CD4-positive, alpha-beta T cell treated with Interleukin-12 subunit alpha and Interleukin-12 subunit beta, for 1 hour (primary cell): Measurements from ENCODE around the gene PRPF38B.

Experiments used
- DNase-seq: peaks from one replicate; pipeline ENCODE4 v3.0.0-alpha.2; 2020

The PRPF38B gene

GRCh38 chr1:108718927-108719655 lies 27.0 kb downstream of the PRPF38B start:
- DNase-seq: no peak

GRCh38 chr1:108719656-108720435 lies 27.7 kb downstream of the PRPF38B start:
- no peak for DNase-seq

DNA sequence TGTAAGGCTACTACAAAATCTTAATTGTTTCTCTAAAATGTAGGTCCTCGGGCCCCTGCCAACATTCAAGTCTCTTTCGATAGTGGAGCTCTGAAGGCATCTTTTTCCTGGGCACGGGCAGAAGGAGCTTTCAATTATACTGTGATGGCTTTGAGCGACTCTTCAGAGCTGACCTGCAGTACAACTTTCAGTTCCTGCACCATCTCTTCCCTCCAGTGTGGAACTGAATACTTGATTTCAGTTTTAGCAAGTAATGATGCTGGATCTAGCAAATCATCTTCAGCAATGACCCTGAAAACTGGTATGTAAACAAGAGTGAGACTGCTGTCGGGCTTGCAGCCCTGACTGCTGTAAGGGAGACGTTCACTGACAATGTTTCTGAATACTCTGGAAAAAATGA lies 30.2 kb downstream of the PRPF38B start:
- DNase-seq: no peak

DNA sequence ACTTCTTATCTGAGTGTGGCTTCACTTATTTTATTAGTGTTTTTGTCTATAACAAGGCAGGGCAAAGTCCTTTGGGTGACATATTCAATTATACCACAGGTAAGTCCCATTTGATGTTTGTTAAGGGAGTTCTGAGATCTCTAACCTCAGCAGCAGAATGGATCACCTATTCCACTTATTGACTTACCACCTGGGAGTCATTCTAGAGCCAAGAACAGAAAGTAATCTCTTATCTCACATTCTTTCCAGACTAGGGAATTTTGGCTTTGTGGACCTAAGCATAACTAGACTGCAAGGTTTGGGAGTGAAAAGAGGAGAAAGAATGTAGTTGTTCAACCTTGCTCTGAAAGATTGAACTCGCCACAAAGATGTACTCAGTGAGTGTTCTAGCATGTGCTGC lies 33.8 kb downstream of the PRPF38B start:
- no peak for DNase-seq

DNA sequence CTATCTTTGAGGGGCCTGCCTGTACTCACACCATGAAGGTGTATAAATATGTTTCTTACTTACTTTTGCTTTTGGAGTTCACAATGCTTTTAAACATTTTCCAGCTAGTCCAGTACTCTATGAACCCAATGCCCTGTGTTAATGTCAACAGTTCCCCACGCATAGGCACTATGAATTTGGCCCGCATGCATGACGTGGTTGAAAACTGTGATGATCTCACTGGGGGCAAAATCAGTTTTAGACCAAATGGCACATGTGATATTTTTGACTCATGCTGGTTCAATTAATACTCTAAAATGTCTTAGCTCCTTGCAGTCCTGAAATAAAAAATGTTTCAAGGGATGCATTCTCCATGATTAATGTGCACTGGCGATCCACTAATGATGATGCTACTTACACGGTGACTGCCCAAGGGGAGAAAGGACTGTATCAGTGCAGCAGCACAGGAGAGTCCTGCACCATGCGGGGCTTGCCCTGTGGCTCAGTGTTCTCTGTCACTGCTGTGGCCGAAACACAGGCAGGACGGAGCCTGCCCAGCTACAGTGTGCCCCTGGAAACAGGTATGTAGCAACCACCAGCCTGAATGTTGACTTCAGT lies 36.3 kb downstream of the PRPF38B start:
- no peak for DNase-seq

GRCh38 chr1:108729481-108729880 lies 37.4 kb downstream of the PRPF38B start:
- DNase-seq: no peak

DNA sequence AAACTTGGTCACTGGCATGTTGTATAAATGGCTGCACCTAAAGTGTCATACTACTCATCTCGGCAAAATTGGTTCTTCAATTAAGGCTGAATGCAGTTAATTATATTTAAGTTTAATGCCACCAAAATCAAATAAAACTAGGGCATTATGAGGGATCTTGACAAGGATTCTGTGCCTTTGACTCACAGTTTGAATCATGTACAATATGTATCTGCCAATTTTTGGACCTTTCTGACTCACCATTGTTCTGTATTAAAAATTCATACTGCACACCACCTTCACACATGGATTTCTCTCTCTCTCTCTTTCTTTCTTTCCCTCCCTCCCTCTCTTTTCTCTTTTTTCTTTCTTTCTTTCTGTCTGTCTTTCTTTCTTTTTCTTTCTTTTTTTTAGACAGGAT lies 40.3 kb downstream of the PRPF38B start:
- DNase-seq: no peak

GRCh38 chr1:108734171-108734865 lies 42.2 kb downstream of the PRPF38B start:
- no peak for DNase-seq

DNA sequence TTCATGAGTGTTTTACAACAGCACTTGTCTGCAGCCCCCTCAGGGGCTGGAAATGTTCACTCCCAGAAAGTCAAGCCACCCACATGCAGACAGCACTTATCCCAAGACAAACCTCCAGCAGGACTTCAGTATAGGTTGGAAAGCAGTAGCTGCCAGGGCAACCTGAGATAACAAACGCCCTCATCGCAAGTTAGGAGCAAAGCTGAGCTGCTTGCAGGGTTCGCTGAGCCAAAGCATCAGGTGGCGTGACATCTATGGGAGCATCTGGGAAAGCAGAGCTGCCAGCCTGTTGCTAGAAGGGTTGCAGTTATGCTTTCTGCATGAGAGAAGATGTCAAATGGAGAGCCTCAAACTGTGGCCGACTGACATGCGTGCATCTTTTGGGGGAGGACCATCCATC lies 50.1 kb downstream of the PRPF38B start:
- DNase-seq: no peak

DNA sequence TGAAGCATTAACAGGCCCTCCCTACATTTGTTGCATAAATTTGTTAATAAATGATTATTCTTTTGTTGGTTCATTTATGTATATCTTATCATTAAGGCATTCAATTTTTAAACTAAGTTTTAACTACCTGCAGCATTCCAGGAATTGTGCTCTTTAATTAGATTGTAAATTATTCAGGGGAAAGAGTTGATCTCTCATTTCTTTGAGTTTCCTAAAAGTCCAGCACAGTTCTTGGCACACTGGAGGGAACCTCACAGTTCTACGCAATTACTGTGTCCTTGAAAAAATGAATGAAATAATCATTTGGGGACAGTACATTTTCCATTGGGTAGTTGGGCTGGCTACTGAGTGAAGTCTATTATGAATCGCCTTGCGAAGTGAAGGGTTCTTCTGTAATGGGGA lies 53.9 kb downstream of the PRPF38B start:
- no peak for DNase-seq

DNA sequence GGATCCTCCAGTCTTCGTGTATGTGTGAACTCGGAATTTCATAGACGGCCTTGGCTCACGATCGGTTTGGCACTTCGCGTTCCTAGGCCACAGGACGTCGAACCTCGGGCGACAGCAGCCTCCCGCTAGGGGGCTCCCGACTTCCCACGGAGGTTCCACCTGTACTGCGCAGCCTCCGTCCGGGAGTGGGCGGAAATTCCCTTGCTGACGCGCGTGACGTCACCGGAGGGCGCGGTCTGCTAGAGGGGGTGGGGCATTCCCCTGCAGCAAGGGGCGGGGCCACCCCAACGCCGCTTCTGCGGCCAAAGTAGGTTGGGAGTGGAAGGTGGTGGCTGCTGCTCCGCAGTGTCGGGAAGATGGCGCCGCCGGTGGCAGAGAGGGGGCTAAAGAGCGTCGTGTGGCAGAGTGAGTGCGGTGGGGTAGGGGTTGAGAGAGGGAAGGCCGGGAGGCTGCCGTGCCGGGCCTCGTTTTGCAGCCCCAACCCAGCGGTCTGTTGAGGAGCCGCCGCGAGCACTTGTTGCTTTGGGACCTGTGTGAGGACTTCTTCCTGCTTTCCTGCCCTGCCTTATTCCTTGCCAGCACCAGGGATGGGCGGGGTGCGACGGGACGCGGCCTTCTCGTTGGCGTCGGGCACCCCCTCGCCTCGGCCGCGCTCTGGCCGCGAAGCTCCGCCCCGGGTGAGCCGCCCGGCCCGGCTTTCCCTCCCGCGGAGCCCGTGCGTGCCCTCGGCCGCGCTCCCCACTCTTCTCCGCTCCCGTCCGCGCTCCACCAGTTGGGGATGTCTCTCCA lies 54.5 kb downstream of the PRPF38B start, which contains the start of gene STXBP3:
Gene STXBP3 (plus strand): TSS at position 293 of the 789 bp plus-strand sequence. CDS start 64 bp downstream, at position 357.
- DNase-seq: peak; percentile 99

GRCh38 chr1:108747171-108747850 lies 55.2 kb downstream of the PRPF38B start:
- peak; percentile 58 for DNase-seq

- no peak for DNase-seq
These were observed 55.8 kb downstream of the PRPF38B start for GRCh38 chr1:108747898-108748297.

GRCh38 chr1:108749081-108749480 lies 57.0 kb downstream of the PRPF38B start:
- DNase-seq: no peak

DNA sequence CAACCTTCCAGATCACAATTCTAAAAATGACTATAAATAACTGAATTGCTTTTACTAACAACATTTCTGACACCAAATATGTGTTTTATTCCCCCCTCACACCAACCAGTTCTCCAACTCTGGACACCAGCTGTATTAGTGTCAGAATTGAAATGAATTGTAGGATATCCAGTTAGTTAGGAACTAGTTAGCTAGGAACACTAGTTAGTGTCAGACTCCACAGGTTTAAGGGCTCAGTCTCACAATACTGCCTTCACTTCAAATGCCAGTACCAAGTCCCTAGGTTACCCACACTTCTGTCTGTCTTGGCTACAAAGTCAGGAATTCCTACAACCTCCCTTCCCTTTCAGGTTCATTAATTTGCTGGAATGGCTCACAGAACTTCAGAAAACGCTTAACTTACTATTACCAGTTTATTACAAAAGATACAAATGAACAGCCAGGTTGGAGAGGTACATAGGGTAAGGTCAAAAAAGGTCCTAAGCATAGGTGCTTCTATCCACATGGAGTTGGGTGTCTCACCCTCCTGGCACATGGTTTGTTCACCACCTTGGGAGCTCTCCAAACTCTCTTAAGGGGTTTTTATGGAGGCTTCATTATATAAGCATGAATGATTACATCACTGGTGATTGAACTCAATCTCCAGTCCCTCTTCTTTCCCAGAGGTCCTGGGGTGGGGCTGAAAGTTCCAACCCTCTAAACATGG lies 58.5 kb downstream of the PRPF38B start:
- DNase-seq: no peak
